CD4-positive, alpha-beta T cell treated with Interleukin-15 for 1 hour (primary cell): ENCODE data around the gene HS6ST2.

Source experiments
- DNase-seq: peaks from one replicate; pipeline ENCODE4 v3.0.0-alpha.2; 2020

Gene HS6ST2

GRCh38 chrX:132668178-132668577, 290.3 kb downstream of the HS6ST2 start:
- no peak for DNase-seq

GRCh38 chrX:132665676-132666075, 292.8 kb downstream of the HS6ST2 start:
- no peak for DNase-seq

DNA sequence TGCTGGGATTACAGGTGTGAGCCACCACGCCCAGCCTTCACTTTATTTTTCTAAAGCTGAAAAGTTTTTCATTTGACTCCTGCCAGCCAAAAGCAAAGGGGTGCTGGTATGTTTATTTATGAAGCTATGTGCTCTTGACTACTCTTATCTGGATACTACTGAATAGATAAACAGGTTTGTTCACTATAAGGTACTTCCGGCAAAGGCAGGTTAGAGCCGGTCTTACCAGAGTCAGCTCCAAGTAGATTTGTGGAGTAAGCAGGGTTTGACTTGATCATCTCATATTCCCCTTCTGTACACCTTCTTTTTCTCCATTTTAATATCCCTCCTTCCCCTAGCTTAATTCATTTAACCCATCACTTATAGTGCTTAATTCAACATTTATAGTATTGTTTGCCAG, 294.2 kb downstream of the HS6ST2 start:
- DNase-seq = no peak

GRCh38 chrX:132662844-132663243, 295.6 kb downstream of the HS6ST2 start:
- no peak for DNase-seq

DNA sequence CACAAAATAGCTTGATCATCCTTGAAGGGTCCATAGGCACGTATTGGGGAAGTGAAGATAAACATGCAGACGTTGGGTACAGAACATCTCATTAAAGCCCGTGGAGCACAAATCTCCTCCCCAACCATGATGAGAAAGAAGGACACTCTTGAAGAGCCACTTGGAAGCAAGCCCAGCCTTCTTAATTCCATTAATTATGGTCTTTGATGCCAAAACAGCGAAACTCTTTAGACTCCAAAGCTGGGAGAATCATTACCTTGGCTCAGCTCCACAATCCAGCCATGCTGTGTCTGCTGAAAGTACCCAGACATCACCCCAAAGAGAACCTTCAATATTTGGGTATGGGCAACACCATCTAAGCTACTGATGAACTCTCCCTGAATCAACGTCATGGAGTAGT, 300.6 kb downstream of the HS6ST2 start:
- DNase-seq = no peak

DNA sequence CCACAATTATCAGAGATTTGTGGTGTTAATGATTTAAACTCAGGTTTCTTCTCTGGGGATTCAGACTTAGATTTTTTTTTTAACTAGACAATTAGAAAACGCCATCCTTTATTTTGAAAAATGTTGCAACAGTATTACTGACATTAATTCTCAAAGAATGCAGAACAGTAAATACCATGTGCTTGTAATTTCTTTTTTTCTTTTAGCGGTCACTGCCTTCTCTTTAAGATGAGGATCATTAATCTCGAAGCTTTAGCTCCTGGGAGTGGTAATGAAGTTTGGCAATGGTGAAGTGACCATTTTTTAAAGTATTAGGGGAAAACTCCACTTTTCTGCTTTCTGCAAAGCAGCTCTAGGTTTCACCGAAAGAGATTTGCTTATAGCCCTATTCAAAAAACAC, 305.6 kb downstream of the HS6ST2 start:
- no peak for DNase-seq

DNA sequence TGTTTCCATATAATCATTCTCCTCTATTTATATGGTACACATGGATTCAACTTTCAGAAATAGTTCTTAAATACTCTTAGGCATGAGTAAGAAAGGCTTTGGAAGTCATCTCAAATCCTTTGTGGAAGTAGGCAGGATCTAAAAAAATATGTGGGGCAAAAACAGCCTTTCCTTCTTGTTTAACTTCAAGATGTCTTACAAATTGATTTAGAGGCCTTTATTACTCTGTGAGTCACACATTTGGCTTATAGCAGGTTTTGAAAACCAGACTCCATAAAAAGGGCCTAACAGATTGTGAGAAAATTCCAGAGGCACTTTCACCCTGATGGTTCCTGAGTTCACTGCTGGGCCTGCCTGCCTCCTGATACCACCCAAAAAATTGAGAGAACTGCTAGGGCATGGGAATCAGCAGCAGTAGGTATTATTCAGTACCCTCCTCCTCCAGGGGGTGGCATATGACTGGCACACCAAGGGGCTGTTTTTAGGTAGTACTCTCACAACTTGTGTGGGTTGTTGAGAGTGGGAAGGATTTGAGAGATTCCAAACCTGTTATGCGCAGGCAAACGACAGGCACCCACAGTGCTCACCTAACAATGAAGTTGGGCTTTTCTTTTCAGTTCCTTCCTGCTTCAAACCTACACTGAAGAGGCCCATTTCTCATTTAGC, 306.9 kb downstream of the HS6ST2 start:
- DNase-seq = no peak

DNA sequence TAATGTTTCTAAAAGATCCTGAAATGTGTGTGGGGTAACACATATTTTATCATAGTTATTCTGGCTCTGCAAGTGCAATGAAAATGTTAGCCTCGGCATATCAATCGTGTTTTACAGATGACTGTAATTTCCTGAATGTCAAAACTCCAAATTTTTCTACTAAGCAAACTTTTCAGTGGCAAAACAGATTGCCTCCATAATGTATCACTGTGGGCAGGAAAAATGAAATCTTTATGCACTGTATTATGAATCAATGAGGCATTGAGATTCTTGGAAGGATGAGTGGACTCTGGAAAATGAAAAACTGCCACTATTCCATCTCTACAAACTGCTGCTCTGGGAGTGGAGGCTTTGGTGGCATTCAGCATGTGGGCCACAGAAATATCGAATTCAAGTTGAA, 309.5 kb downstream of the HS6ST2 start:
- no peak for DNase-seq

DNA sequence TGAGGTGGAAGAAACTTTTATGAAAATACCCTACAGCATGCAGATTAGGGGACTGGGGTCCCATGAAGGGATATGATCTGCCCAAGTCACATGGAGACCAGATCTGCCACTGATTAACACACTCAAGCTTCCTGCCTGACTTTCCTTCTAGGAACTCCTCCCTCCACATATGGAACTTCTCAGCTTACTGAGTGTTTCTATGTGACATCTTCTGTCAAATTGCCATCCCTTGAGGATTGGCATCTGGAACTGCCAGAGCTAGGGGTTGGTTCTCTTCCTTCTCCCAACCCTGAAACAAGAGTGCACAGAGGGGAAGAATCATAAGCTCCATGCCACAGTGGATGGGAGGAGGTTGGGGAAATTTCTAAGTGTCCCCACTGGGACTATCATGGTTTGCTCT, 319.0 kb downstream of the HS6ST2 start:
- DNase-seq = no peak

- DNase-seq = no peak
These were observed 320.1 kb downstream of the HS6ST2 start for GRCh38 chrX:132638313-132638712.

DNA sequence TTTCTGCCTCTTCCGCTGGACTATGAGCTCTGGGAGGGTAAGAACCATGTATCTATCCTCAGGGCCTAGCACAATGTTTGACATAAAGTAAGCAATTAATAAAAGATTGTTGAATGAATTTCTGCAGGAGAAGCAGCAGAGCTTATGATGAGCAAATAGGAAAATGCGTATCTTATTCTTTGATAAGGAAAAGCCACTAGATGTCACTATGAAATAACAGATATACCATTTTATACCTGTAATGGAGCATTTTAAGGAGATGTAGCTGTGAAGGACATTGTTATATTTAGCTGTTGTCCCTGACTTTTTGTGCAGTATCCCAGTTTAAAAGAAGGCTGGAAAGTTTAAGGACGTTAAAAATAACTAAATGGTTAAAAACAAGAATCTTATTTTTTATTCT, 322.3 kb downstream of the HS6ST2 start:
- no peak for DNase-seq

DNA sequence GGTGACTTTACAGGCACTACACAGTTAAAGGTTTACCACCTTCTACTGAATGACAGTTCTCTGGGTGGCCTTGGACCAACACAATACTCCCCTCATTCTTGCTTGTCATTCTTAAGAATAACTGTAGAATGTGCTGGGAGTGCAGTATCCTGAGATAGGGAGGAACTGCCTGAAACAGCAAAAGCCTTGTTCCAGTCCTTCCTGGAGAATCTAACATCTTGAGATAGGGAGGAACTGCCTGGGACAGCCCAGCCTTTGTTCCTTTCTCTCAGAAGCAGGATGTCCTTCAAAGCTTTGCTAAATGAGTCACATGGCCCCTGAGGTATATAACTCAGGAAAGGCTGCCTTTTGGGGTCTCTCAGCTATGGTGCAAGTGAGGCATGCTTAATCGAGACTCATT, 323.9 kb downstream of the HS6ST2 start:
- DNase-seq = no peak

DNA sequence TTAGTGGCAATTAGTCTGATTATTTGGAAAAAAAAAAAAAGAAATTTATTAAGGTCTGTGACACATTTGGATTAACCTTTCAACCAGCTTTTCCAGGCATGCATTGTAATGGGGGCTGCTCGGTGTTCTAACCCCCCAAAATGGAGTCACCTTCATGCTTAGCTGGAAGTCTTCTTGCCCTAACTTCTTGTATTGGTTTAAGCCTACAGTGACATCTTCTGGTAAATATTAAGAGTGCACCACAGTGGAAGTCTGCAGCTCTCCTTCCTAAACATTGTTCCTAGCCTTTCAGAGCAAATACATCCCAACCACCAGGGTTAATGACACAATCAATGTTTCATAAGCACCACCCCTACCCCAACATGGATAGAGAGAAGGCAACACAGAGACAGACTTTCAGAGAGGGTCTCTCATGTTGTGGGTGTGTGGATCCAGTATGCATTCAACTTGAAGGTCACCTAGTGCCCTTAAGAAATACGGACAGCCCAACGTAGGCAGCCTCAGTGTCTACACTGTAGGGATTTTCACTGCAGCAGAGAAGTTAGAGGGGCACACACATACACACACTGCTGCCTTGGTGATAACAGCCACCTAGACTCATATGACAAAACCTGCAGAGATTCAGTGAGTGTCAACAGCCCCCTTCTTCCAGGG, 326.7 kb downstream of the HS6ST2 start:
- no peak for DNase-seq

GRCh38 chrX:132624466-132624865, 334.0 kb downstream of the HS6ST2 start:
- DNase-seq = no peak

DNA sequence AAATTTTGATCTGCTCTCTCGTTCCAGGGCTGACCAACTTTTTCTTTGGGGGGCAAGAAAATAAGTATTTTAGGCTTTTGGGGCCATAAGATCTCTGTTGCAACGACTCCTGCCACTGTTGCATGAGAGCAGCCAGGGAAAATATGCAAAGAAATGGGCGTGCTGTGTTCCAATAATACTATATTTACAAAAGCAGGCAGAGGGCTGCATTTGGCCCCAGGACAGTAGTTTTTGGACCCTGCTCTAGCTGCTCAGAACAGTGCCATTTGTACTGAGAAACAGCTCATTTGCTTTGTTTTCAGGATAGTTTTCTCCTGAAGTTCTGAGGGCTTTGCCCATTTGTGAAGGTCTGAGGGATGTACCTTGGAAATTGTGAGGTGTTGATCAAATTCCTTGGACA, 334.5 kb downstream of the HS6ST2 start:
- no peak for DNase-seq

DNA sequence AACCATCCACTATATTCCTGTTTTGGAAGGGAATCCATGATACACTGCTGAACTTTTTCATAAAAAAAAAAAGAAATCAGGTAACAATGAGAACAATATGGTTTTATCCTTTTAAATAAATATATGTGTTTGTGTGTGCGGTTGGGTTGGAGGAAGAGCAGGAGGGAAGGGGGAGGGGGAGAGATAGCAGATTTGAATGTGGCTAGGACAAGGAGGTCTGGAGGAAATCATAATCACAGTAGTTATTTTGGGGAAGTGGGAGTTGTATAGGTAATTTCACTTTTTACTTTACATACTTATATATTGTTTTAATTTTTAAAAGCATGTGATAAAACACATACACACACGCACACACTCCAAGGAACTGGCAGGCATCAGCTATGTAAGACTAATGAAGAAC, 335.1 kb downstream of the HS6ST2 start:
- DNase-seq = no peak

- DNase-seq = no peak
These were observed 336.3 kb downstream of the HS6ST2 start for GRCh38 chrX:132622130-132622529.

DNA sequence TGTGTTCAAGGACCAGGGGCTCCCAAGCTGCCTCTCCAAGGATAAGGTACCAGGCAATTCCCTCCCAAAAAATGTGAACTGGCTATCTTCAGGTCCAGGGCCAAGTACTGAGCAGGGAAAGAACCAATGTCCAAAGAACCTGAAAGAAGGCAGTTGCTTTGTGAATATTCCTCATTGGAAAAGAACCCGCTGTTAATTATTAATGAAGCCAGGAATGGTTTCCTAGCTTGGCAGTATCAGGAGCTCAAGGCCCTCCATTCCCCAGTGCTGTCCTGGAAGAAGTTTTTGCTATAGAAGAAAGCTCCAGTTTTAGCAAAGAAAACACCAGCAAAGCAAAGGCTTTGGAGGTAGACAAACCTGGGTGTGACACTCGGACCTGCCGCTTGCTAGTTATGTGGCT, 339.6 kb downstream of the HS6ST2 start:
- no peak for DNase-seq

DNA sequence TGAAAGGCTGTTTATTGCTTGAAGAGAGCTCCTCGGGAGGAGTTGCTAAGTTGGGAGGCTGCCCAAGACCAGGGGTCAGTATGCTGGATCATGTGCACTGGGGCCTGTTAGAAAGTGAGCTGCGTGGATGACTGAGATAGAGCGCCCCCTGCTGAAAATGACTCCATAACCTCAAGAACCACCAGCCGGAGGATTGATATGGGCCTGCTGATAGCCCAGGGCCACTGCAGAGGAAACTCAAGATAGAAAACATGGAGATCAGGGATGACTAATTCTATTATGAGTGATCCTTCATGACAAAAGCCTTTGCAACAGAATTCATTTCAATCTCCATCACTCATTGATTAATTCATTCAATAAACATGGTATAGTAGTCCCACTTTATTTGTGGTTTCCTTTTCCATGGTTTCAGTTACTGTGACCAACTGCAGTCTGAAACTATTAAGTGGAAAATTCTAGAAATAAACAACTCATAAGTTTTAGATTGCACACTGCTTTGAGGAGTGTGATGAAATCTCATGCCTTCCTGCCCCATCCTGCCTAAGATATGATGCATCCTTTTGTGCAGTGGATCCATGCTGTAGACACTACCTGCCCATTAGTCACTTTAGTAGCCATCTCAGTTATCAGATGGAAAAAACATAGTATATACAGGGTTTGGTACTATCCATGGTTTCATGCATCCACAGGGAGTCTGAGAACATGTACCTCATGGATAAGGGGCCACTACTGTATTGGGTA, 342.9 kb downstream of the HS6ST2 start:
- DNase-seq = peak; percentile 20

DNA sequence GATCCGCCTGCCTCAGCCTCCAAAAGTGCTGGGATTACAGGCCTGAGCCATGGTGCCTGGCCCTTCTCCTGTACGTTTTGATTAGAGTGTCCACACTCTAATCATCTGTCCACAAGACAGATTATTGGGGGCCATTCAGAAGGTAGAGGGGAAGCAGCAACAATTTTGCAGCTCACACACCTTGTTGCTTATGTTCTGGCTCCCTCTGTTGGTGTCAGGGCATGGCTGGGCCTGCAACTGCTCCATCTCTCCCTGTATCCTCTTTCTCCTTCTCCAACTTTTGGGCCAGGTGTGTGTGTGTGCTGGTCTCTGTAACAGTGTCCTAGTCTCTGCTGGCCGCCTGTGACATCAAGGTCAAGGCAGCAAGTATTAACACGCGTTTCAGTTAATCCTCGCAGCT, 344.1 kb downstream of the HS6ST2 start:
- no peak for DNase-seq

DNA sequence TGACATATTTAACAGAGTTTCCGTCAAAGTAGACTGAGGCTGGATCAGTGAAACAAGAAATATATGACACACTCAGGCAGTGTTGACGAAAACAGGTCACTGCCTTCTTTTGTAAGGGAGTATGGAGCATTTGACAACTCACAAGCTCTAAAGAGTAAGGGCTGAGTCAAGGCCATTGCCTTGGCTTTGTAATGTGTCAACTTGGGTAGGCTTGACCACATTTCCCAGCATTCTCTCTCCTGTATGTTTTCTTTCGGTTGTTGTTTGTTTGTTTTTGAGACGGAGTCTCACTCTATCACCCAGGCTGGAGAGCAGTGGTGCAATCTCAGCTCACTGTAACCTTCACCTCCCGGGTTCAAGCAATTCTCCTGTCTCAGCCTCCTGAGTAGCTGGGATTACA, 344.6 kb downstream of the HS6ST2 start:
- DNase-seq = no peak

GRCh38 chrX:132612821-132613564, 345.4 kb downstream of the HS6ST2 start:
- no peak for DNase-seq

DNA sequence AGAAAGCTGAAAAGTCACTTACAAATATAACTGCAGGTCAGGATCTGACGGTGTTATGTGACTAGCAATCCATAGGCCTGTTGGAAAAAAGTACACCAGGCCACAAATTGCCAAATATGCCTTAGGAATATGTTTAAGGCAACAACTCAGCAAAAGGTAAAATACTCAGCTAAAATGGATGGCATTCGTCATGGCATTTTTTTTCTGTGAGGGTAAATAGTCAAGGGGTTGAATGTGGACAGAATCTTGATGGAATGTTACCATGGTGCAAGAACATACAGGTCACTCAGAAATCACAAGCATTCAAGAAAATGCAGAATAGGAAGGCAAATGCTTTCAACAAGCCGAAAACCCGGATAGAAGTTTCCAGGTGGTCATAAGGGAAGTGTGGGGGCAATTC, 347.9 kb downstream of the HS6ST2 start:
- DNase-seq = no peak
